GM21717 (cell line): ENCODE measurements around the gene PIGZ.

ENCODE experiments used
- ATAC-seq: cut with Tn5 transposase; IDR thresholded peaks from one replicate; pipeline ENCODE4 v1.9.1; 2021; ENCODE audit warnings: mild to moderate bottlenecking, moderate library complexity; ENCODE audit not compliant: unreplicated experiment

PIGZ gene

DNA sequence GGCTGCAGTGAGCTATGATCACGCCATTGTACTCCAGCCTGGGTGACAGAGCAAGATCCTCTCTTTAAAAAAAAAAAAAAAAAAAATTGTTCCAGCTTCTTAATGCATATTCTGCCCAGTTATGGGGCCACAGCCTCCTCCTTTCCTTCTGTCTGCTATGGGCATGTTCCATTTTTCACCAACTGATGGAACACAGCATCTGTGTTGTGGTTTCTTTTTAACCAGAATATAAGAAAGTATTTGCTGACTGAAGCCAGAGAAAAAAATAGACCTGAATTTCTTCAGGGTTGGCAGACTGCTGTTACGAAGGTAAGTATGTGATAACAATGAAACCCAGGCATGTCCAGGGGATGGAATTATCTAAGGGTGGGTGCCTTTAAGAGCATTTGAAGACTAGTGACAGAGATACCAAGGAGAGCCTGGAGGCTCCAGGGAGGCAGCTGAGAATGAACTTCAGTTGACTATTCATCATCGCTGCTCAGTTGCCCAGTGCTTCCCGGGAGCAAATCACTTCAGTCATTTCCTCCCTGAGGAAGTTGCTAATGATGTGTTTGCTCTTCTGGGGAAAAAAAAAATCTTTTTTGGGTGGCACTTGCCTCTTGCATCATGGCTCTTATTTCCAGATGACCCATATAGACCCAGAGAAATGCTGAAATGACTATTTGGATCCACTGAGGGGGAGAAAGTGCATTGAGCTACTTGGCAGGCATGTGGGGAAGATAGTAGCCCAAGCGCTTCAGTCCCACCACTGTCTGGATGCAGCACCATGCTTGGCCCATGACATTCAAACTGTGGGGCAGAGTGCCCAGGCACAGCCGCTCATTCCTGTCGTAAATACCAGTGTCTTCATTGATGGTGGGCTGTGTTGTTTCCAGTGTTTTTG lies 40.8 kb downstream of the PIGZ start:
- ATAC-seq: no peak

DNA sequence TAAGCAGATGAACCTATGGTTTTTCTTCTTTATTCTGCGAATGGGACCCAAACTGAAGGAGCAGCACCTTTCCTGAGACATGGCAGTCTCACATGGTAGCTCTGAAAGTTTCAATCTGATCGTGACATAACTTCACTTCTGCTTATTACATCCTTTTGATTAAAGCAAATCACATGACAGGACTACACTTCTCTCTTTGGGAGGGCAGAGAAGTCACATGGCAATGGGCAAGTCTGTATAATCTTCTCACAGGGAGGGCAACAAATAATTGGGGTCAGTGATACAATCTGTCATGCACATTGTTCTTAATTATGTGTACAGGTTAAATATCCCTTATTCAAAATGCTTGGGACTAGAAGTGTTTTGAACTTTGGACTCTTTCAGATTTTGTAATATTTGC lies 47.9 kb downstream of the PIGZ start:
- ATAC-seq: no peak

DNA sequence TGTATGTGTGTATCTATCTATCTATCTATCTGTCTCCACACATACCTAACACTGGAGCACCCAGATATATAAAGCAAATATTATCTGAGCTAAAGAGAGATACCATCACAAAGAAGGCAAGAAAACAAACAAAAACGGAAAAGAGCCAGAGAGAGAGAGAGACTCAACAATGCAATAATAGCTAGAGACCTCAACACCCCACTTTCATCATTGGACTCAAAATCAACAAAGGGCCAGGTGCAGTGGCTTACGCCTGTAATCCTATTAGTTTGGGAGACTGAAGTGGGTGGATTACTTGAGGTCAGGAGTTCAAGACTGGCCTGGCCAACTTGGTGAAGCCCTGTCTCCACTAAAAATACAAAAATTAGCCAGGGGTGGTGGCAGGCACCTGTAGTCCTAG lies 49.7 kb downstream of the PIGZ start:
- no peak for ATAC-seq

DNA sequence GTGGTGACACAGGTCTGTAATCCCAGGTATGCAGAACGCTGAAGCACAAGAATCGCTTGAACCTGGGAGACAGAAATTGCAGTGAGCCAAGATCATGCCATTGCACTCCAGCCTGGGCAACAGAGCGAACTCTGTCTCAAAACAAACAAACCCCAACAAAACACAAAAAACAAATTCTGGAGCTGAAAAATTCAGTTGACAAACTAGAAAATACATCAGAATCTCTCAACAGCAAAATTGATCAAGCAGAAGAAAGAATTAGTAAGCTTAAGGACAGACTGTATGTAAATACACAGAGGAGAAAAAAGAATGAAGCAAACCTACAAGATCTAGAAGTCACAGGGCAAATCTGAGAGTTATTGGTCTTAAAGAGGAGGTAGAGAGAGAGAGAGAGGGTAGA lies 51.6 kb downstream of the PIGZ start:
- no peak for ATAC-seq

DNA sequence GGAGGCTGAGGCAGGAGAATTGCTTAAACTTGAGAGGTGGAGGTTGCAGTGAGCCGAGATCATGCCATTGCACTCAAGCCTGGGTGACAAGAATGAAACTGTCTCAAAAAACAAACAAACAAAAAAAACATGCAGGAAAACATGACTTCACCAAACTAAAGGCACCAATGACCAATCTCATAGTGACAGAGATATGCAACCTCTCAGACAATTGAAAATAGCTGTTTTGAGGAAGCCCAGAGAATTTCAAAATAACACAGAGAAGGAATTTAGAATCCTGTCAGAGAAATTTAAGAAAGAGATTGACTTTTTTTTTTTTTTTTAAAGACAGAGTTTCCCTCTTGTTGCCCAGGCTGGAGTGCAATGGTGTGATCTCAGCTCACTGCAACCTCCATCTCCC lies 52.4 kb downstream of the PIGZ start:
- ATAC-seq: no peak

DNA sequence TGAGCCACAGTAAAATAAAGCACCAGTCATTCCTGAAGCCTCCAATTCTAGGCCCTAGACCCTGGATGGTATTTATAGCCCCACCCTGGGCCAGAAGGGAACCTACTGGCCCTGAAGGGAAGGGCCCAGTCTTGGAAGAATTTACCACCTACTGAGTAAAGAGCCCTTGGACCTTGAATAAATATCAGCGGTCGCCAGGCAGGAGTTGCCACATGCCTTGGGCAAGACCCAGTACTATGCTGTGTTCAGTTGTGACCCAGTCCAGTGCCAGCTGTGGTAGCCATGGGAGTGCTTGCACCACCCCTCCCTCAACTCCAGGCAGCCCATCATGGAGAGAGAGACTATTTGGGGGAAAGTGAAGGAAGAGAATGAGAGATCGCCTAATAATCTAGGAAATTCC lies 53.3 kb downstream of the PIGZ start:
- no peak for ATAC-seq

DNA sequence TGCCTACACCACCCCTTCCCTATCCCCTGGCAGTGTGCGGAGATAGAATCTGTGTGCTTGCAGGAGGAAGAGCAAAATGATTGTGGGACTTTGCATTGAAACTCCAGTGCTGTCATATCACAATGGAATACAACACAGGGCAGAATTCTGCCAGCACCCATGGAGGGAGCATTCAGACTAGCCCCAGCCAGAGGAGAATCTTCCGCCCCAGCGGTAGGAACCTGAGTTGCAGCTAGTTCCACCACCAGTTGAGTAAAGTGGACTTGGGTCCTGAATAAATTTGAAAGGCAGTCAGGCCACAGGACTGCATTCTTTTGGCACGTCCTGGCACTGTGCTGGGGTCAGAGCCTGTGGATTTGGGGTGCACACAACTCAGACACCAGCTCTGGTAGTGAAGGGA lies 53.8 kb downstream of the PIGZ start:
- ATAC-seq: no peak

DNA sequence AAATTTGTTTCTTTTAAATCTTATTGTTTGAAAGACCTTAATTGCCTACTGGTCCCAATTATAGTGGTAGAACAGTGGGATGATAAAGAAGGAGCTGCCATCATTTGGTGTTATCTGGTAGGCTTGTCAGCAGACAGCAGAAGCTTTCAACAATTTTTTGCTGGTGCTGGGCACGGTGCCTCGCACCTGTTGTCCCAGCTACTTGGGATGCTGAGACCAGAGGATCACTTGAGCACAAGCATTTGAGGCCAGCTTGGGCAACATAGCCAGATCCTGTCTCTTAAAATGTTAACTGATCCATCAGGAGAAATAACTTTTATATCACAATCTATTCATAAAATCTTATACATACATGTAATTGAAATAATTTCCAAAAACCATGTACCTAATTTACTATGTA lies 64.9 kb downstream of the PIGZ start:
- no peak for ATAC-seq

DNA sequence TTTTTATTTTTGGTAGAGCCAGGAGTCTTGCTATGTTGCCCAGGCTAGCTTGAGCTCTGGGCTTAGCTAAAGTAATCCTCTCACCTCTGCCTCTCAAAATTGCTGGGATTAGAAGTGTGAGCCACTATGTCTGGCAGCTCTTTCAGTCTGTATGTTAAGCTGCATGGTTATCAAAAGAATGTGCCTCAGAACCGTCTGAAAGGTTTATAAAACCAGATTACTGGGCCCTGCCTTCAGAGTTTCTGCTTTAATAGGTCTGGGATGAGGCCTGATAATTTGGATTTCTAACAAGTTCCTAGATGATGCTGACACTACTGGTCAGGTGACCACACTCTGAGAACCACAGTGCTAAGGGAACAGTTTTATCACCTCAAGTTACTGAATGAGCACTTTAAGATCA lies 66.3 kb downstream of the PIGZ start:
- ATAC-seq: no peak

DNA sequence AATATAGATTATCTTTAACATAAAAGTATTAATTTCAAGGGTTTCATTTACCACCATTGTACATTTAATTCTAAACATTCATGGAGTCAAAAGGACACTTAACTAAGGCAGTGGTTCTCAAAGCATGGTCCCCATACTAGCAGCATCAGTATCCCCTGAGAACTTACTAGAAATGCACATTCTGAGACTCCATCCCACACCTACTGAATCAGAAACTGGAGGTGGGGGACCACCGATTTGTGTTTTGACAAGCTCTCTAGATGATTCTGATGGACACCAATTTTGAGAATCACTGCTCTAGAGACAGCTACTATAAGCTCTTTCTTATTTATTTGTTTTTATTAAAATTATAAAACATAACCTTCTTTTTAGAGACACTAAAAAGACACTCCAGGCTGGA lies 66.9 kb downstream of the PIGZ start:
- ATAC-seq: no peak
